ENCODE results near the gene SF3A1. TPM values are rescaled to one million over a fixed set of nuclear protein-coding genes. Genes with fewer than 3 reads are reported as not detected.

SF3A1 gene
- total and polyA plus RNA-seq, 2 experiments from 2014 or later: 45.8 to 84.6 TPM

- no peaks in the 10 kb centered on the region for H3K9me2 ChIP-seq (replicated peaks; ENCODE audit: insufficient read depth)
- no peaks in the 10 kb centered on the region for H3K27me3 ChIP-seq
- no peaks in the 10 kb centered on the region for H3K36me3 ChIP-seq (replicated peaks; ENCODE audit: insufficient read depth, low read depth)
- H2AFZ ChIP-seq: no peak overlapping the region
- peaks cover 5% of the 10 kb centered on the region for H3K4me1 ChIP-seq (ENCODE audit: insufficient read depth)
- no peaks in the 10 kb centered on the region for H3K79me2 ChIP-seq
- no peaks in the 10 kb centered on the region for H3K9me3 ChIP-seq (ENCODE audit: low read depth)
- H3K27ac ChIP-seq: no peak overlapping the region
- 94% methylated on average over 2 of the region's 2 CpGs for WGBS (ENCODE audit: low lambda C conversion rate, missing lambda C conversion rate)
- no peaks in the 10 kb centered on the region for H4K20me1 ChIP-seq (ENCODE audit: insufficient read depth, poor library complexity, severe bottlenecking)
- TF ChIP-seq EZH2phosphoT487 (IDR thresholded peaks at IDR 0.05; ENCODE audit: low read depth, severe bottlenecking, unreplicated experiment) (no peak), EZH2 (IDR thresholded peaks at IDR 0.05; ENCODE audit: borderline replicate concordance) (no peak), CTCF (IDR thresholded peaks at IDR 0.05; ENCODE audit: poor library complexity) (no peak)
- no peak overlapping the region for H3K4me2 ChIP-seq
- DNase-seq (ENCODE audit: low spot score): no peak
- no peak overlapping the region for H3K4me3 ChIP-seq
These were observed 23.5 kb downstream of the SF3A1 start for GRCh38 chr22:30332994-30333706.

GRCh38 chr22:30332551-30332950 lies 24.1 kb downstream of the SF3A1 start:
- Histone ChIP-seq H4K20me1 (ENCODE audit: insufficient read depth, poor library complexity, severe bottlenecking) (no peaks in the 10 kb centered on the region), H3K27ac (no peak overlapping the region), H3K36me3 (replicated peaks; ENCODE audit: insufficient read depth, low read depth) (no peaks in the 10 kb centered on the region), H3K9me2 (replicated peaks; ENCODE audit: insufficient read depth) (no peaks in the 10 kb centered on the region), H3K79me2 (no peaks in the 10 kb centered on the region), H2AFZ (no peak overlapping the region), H3K27me3 (no peaks in the 10 kb centered on the region), H3K4me1 (ENCODE audit: insufficient read depth) (peaks cover 10% of the 10 kb centered on the region), H3K9me3 (ENCODE audit: low read depth) (no peaks in the 10 kb centered on the region), H3K4me2 (no peak overlapping the region), H3K4me3 (no peak overlapping the region)
- TF ChIP-seq EZH2phosphoT487 (IDR thresholded peaks at IDR 0.05; ENCODE audit: low read depth, severe bottlenecking, unreplicated experiment): no peak
- TF ChIP-seq EZH2 (IDR thresholded peaks at IDR 0.05; ENCODE audit: borderline replicate concordance): no peak
- TF ChIP-seq CTCF (IDR thresholded peaks at IDR 0.05; ENCODE audit: poor library complexity): no peak
- WGBS (ENCODE audit: low lambda C conversion rate, missing lambda C conversion rate): 93% methylated on average over 5 of the region's 5 CpGs
- no peak for DNase-seq (ENCODE audit: low spot score)

GRCh38 chr22:30328466-30329049 lies 28.1 kb downstream of the SF3A1 start:
- Histone ChIP-seq H3K9me2 (replicated peaks; ENCODE audit: insufficient read depth) (no peaks in the 10 kb centered on the region), H3K4me1 (ENCODE audit: insufficient read depth) (peaks cover 27% of the 10 kb centered on the region), H3K27me3 (no peaks in the 10 kb centered on the region), H3K9me3 (ENCODE audit: low read depth) (no peaks in the 10 kb centered on the region), H3K79me2 (peaks cover 24% of the 10 kb centered on the region), H3K4me2 (no peak overlapping the region), H3K27ac (peak overlapping the region; percentile 91), H4K20me1 (ENCODE audit: insufficient read depth, poor library complexity, severe bottlenecking) (peaks cover 4% of the 10 kb centered on the region), H3K4me3 (no peak overlapping the region), H2AFZ (no peak overlapping the region), H3K36me3 (replicated peaks; ENCODE audit: insufficient read depth, low read depth) (no peaks in the 10 kb centered on the region)
- TF ChIP-seq EZH2phosphoT487 (IDR thresholded peaks at IDR 0.05; ENCODE audit: low read depth, severe bottlenecking, unreplicated experiment) (no peak), CTCF (IDR thresholded peaks at IDR 0.05; ENCODE audit: poor library complexity) (no peak), EZH2 (IDR thresholded peaks at IDR 0.05; ENCODE audit: borderline replicate concordance) (no peak)
- no peak for DNase-seq (ENCODE audit: low spot score)
- 66% methylated on average over 3 of the region's 3 CpGs for WGBS (ENCODE audit: low lambda C conversion rate, missing lambda C conversion rate)

All from hepatocyte (in vitro differentiated cells).